Measurements from ENCODE around the gene ITGB1BP1. TPM values are rescaled to one million over a fixed set of nuclear protein-coding genes. Genes with fewer than 3 reads are reported as not detected.

The ITGB1BP1 gene
- total RNA-seq, 1 experiment from 2014 or later = 32.7 TPM

- H3K27me3 Mint-ChIP-seq (ENCODE audit: low read depth) = no peaks in the 10 kb centered on the region
- ATAC-seq = no peak
- no peak for DNase-seq (ENCODE audit: low spot score)
- no peaks in the 10 kb centered on the region for H3K9me3 Mint-ChIP-seq
- POLR2A ChIA-PET = no interaction called here
- peaks cover 21% of the 10 kb centered on the region for H3K4me1 Mint-ChIP-seq
- H3K27ac Mint-ChIP-seq = no peak overlapping the region
- H3K36me3 Mint-ChIP-seq = peaks cover 25% of the 10 kb centered on the region
- CTCF ChIA-PET = no interaction called here
- TF ChIP-seq SOX15 (CRISPR knock-in tag; IDR thresholded peaks at IDR 0.05) (no peak), STAT6 (CRISPR knock-in tag; conservative IDR thresholded peaks at IDR 0.05; ENCODE audit: low read depth) (no peak), GTF2I (CRISPR knock-in tag; conservative IDR thresholded peaks at IDR 0.05) (no peak), GABPB1 (CRISPR knock-in tag; IDR thresholded peaks at IDR 0.05) (no peak), ZNF671 (CRISPR knock-in tag; IDR thresholded peaks at IDR 0.05) (no peak), RELA (CRISPR knock-in tag; IDR thresholded peaks at IDR 0.05; ENCODE audit: borderline replicate concordance) (no peak), PRRX2 (CRISPR knock-in tag; IDR thresholded peaks at IDR 0.05) (no peak), JUN (CRISPR knock-in tag; IDR thresholded peaks at IDR 0.05) (no peak), CREB1 (CRISPR knock-in tag; IDR thresholded peaks at IDR 0.05) (no peak), ZNF532 (CRISPR knock-in tag; IDR thresholded peaks at IDR 0.05; ENCODE audit: borderline replicate concordance) (no peak), ZNF423 (CRISPR knock-in tag; IDR thresholded peaks at IDR 0.05) (no peak), CREM (CRISPR knock-in tag; IDR thresholded peaks at IDR 0.05) (no peak), ZNF219 (CRISPR knock-in tag; IDR thresholded peaks at IDR 0.05; ENCODE audit: borderline replicate concordance) (no peak), NFE2L1 (CRISPR knock-in tag; IDR thresholded peaks at IDR 0.05) (no peak), JAZF1 (CRISPR knock-in tag; IDR thresholded peaks at IDR 0.05) (no peak), E2F1 (CRISPR knock-in tag; IDR thresholded peaks at IDR 0.05) (no peak), E2F4 (CRISPR knock-in tag; IDR thresholded peaks at IDR 0.05; ENCODE audit: borderline replicate concordance, low read depth) (no peak), MYBL2 (CRISPR knock-in tag; IDR thresholded peaks at IDR 0.05) (no peak)
- no peak overlapping the region for H3K4me3 Mint-ChIP-seq
These were observed 62.6 kb downstream of the ITGB1BP1 start for GRCh38 chr2:9360701-9361100.

GRCh38 chr2:9360110-9360509 lies 63.2 kb downstream of the ITGB1BP1 start:
- ChIA-PET CTCF (no interaction called here), POLR2A (no interaction called here)
- Mint-ChIP-seq H3K27me3 (ENCODE audit: low read depth) (no peaks in the 10 kb centered on the region), H3K4me3 (no peak overlapping the region), H3K4me1 (peaks cover 24% of the 10 kb centered on the region), H3K9me3 (no peaks in the 10 kb centered on the region), H3K36me3 (peaks cover 25% of the 10 kb centered on the region), H3K27ac (no peak overlapping the region)
- DNase-seq (ENCODE audit: low spot score) (no peak), ATAC-seq (no peak)
- TF ChIP-seq ZNF138 (CRISPR knock-in tag; conservative IDR thresholded peaks at IDR 0.05) (no peak), MLX (CRISPR knock-in tag; IDR thresholded peaks at IDR 0.05) (no peak), ZNF416 (CRISPR knock-in tag; IDR thresholded peaks at IDR 0.05) (no peak), NFATC4 (CRISPR knock-in tag; IDR thresholded peaks at IDR 0.05) (no peak), E2F5 (CRISPR knock-in tag; IDR thresholded peaks at IDR 0.05) (no peak), USF1 (CRISPR knock-in tag; IDR thresholded peaks at IDR 0.05) (no peak)
